ENCODE measurements around the gene GNG14.
A peak's percentile ranks its signal among the peaks of the same experiment; 100 is the strongest.

Gene GNG14

GRCh38 chr19:12727745-12728433 lies 40.1 kb downstream of the GNG14 start:
- DNase-seq, result no peak

- no peak for DNase-seq
Observed at GRCh38 chr19:12730064-12730463, 42.3 kb downstream of the GNG14 start.

GRCh38 chr19:12731337-12731736 lies 43.5 kb downstream of the GNG14 start:
- DNase-seq, result no peak

GRCh38 chr19:12733369-12734214 lies 45.8 kb downstream of the GNG14 start:
- peak; percentile 44 for DNase-seq

- peak; percentile 97 for DNase-seq
Observed at GRCh38 chr19:12736995-12737834, 49.4 kb downstream of the GNG14 start, which contains the start of gene GET3. Gene GET3 (plus strand): TSS chr19:12737497. CDS start chr19:12737506, 9 bp downstream.

- DNase-seq, result no peak
Observed at GRCh38 chr19:12737835-12738351, 50.1 kb downstream of the GNG14 start.

Data from OCI-M1 (cell line).